ENCODE measurements around the gene LTBP1.

The LTBP1 gene

GRCh38 chr2:32932825-32933755, 13.7 kb upstream of the LTBP1 start:
- DNase-seq (ENCODE audit: low read depth in 3 of 3), result no peak

- DNase-seq (ENCODE audit: low read depth in 3 of 3), result no peak
These were observed 13.0 kb upstream of the LTBP1 start for GRCh38 chr2:32933756-32934095.

GRCh38 chr2:32937602-32938448, 8.9 kb upstream of the LTBP1 start:
- DNase-seq (ENCODE audit: low read depth in 3 of 3), result no peak

GRCh38 chr2:32938934-32939333, 7.8 kb upstream of the LTBP1 start:
- no peak for DNase-seq (ENCODE audit: low read depth in 3 of 3)

GRCh38 chr2:32940316-32940997, 6.3 kb upstream of the LTBP1 start:
- no peak for DNase-seq (ENCODE audit: low read depth in 3 of 3)

GRCh38 chr2:32941944-32942690, 4.6 kb upstream of the LTBP1 start:
- DNase-seq (ENCODE audit: low read depth in 3 of 3), result no peak

- DNase-seq (ENCODE audit: low read depth in 3 of 3), result no peak
These were observed 3.8 kb upstream of the LTBP1 start for GRCh38 chr2:32942793-32943485.

GRCh38 chr2:32945286-32945685, 1.5 kb upstream of the LTBP1 start:
- DNase-seq (ENCODE audit: low read depth in 3 of 3), result no peak

GRCh38 chr2:32947076-32947483, 327 bp downstream of the LTBP1 start:
- DNase-seq (ENCODE audit: low read depth in 3 of 3), result peak in 1 of 3 experiments; percentile 6

GRCh38 chr2:32947484-32948143, 861 bp downstream of the LTBP1 start:
- peak in 1 of 3 experiments; percentile 5 for DNase-seq (ENCODE audit: low read depth in 3 of 3)

- no peak for DNase-seq (ENCODE audit: low read depth in 3 of 3)
These were observed 1.5 kb downstream of the LTBP1 start for GRCh38 chr2:32948266-32948665.

- no peak for DNase-seq (ENCODE audit: low read depth in 3 of 3)
These were observed 2.5 kb downstream of the LTBP1 start for GRCh38 chr2:32949260-32949659.

GRCh38 chr2:32951672-32952071, 4.9 kb downstream of the LTBP1 start:
- no peak for DNase-seq (ENCODE audit: low read depth in 3 of 3)

- no peak for DNase-seq (ENCODE audit: low read depth in 3 of 3)
These were observed 6.2 kb downstream of the LTBP1 start for GRCh38 chr2:32952761-32953476.

GRCh38 chr2:32954206-32954605, 7.5 kb downstream of the LTBP1 start:
- DNase-seq (ENCODE audit: low read depth in 3 of 3), result no peak

GRCh38 chr2:32958821-32959220, 12.1 kb downstream of the LTBP1 start:
- no peak for DNase-seq (ENCODE audit: low read depth in 3 of 3)

- no peak for DNase-seq (ENCODE audit: low read depth in 3 of 3)
These were observed 13.5 kb downstream of the LTBP1 start for GRCh38 chr2:32960238-32960637.

GRCh38 chr2:32960647-32961403, 14.1 kb downstream of the LTBP1 start:
- no peak for DNase-seq (ENCODE audit: low read depth in 3 of 3)

- no peak for DNase-seq (ENCODE audit: low read depth in 3 of 3)
These were observed 15.9 kb downstream of the LTBP1 start for GRCh38 chr2:32962690-32963089.
